GM20000 (cell line): ENCODE data around the gene PSPC1.
A peak's percentile ranks its signal among the peaks of the same experiment; 100 is the strongest.
"Not testable (repeated sequence)": the region's sequence is repeated elsewhere in the genome, so short reads cannot be mapped to it uniquely, and the experiment has no call there.

Source experiments
- DNase-seq: peaks from one replicate; pipeline ENCODE4 v3.0.0; 2012; ENCODE audit warnings: low spot score
- CTCF ChIP-seq: IDR thresholded peaks from 2 replicates; pipeline ENCODE4 v1.5.1; 2012; ENCODE audit warnings: mild to moderate bottlenecking, control low read depth; ENCODE audit errors: extremely low read depth, missing control alignments

Gene PSPC1

DNA sequence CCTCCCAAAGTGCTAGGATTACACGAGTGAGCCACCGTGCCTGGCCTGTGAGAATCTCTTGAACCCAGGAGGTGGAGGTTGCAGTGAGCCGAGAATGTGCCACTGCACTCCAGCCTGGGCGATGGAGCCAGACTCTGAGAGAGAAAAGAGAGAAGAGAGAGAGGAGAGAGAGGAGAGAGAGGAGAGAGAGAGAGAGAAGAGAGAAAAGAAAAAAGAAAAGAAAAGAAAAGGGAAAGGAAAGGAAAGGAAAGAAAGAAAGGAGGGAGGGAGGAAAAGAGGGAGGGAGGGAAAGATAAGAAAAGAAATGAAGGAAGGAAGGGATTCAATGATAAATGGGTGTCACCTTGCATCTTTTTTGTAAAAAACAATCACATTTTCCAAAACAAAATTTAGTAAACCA lies 23.0 kb upstream of the PSPC1 start:
- TF ChIP-seq CTCF = no peak
- no peak for DNase-seq

DNA sequence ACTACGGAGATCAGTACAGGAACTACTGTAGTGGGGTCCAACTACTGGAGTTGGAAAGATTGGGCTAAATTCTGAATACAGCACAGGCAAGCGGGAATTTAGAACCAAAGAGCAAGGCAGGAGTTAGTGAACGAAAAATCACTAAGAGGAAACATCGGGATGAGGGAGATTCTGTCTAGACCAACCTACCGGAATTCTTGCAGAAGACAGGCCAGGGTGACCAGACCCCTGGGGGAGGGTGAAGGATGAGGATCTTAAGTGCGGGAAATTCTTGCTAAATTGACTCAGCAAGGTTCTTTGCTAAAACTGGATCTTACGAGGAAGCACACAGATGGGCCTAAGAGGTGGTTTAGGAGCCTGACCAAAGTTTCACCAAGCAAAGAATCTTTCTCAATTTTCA lies 13.2 kb upstream of the PSPC1 start:
- no peak for TF ChIP-seq CTCF
- DNase-seq = no peak

DNA sequence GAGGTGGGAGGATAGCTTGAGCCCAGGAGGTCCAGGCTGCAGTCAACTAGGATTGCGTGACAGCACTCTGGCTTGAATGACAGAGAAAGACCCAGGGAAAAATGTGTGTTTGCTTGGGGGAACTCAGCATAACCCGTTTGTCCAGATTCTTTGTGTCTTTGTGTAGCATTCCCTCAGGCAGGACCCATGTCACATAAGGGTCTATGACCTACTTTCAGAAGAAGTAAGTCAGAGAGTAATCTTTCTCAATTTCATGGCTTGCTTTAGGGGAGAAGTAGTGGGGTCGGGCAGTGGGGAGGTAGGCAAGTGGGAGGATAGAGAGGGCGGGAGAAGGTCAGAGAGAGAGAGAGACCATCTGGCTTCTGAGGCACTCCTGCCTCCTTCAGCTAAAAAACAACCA lies 11.9 kb upstream of the PSPC1 start:
- TF ChIP-seq CTCF = no peak
- DNase-seq = no peak

DNA sequence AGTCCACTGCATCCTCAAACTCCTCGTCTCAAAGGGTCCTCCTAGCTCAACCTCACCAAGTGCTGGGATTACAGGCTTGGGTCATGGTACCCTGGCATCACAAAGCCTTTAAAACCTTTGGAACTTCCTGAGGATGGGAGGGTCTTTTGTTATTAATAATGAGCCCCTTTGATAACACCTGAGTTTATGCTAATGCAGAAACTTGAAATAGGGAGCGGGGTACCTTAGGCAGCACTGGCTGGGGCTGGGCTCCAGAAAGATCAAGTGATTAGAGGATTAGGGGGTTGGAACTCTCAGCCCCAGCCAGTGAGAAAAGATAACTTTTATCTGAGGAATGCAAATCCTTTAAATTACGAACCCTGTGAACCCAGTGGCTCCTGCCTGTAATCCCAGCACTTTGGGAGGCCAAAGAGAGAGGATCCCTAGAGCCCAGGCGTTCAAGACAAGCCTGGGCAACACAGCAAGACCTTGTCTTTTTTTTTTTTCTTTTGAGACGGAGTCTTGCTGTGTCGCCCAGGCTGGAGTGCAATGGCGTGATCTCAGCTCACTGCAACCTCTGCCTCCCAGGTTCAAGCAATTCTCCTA lies 9.3 kb upstream of the PSPC1 start:
- TF ChIP-seq CTCF = no peak
- no peak for DNase-seq

GRCh38 chr13:19782049-19782726 lies 557 bp downstream of the PSPC1 start:
- DNase-seq = peak; percentile 62
- TF ChIP-seq CTCF = no peak

DNA sequence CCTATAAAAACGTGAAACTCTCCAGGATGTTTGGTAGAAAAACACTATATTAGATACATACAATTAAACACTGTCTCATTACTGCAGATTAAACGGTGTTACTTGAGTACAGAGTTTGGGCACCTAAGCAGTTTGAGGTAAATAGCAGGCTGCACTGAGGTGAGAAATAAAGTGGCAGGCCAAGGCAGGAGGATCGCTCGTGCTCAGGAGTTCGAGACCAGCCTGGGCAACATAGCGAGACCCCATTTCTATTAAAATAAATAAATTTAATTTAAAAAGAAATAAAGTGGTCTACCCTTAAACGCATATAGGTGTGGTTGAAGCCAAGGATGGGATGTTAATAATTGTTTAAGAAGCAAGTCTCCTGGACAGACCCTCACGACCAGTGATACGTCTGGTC lies 1.2 kb downstream of the PSPC1 start:
- peak; percentile 14 for DNase-seq
- TF ChIP-seq CTCF = no peak

GRCh38 chr13:19780753-19781418 lies 1.9 kb downstream of the PSPC1 start:
- not testable (repeated sequence) for DNase-seq
